Measurements from ENCODE around the gene PBX4. TPM values are rescaled to one million over a fixed set of nuclear protein-coding genes. Genes with fewer than 3 reads are reported as not detected.

Gene PBX4
- total and polyA plus RNA-seq, 4 donors, result 2.2 to 8.3 (median 6.8) TPM

- DNase-seq, result peak in 1 of 3 donors; percentile 30
- Histone ChIP-seq H3K4me3 (no peak overlapping the region), H3K27me3 (ENCODE audit: control insufficient read depth in 3 of 3, insufficient read depth in 3 of 3, low read length in 2 of 3) (no peaks in the 10 kb centered on the region), H3K9ac (ENCODE audit: insufficient read depth in 1 of 2, low read length in 2 of 2) (no peak overlapping the region), H3K27ac (ENCODE audit: low read depth in 1 of 2, low read length in 1 of 2) (no peak overlapping the region), H3K4me1 (ENCODE audit: control insufficient read depth in 5 of 5, insufficient read depth in 5 of 5, low read length in 5 of 5) (no peaks in the 10 kb centered on the region), H3K9me3 (ENCODE audit: control insufficient read depth in 4 of 4, insufficient read depth in 3 of 4, low read length in 3 of 4) (no peaks in the 10 kb centered on the region), H3K36me3 (ENCODE audit: control insufficient read depth in 4 of 4, insufficient read depth in 4 of 4, low read length in 4 of 4) (peaks cover 26 to 84% (median 45%) of the 10 kb centered on the region in 4 donors)
- no peak for TF ChIP-seq CTCF (IDR thresholded peaks at IDR 0.05; ENCODE audit: control extremely low read depth, extremely low read depth)
- no peak for ATAC-seq (ENCODE audit: insufficient read depth, low FRiP score)
- WGBS, 2 donors, result 40 to 70% methylated on average over 13 of the region's 13 CpGs
Observed at GRCh38 chr19:19651076-19651475, 32.6 kb upstream of the PBX4 start.

- WGBS, 2 donors, result 84 to 90% methylated on average over 9 of the region's 9 CpGs
- H3K9ac ChIP-seq (ENCODE audit: insufficient read depth in 1 of 2, low read length in 2 of 2), result no peak overlapping the region
- no peak for ATAC-seq (ENCODE audit: insufficient read depth, low FRiP score)
- no peak overlapping the region for H3K4me3 ChIP-seq
- H3K36me3 ChIP-seq (ENCODE audit: control insufficient read depth in 4 of 4, insufficient read depth in 4 of 4, low read length in 4 of 4), result peaks cover 28 to 84% (median 41%) of the 10 kb centered on the region in 4 donors
- TF ChIP-seq CTCF (IDR thresholded peaks at IDR 0.05; ENCODE audit: control extremely low read depth, extremely low read depth), result no peak
- no peak overlapping the region for H3K27ac ChIP-seq (ENCODE audit: low read depth in 1 of 2, low read length in 1 of 2)
- no peaks in the 10 kb centered on the region for H3K9me3 ChIP-seq (ENCODE audit: control insufficient read depth in 4 of 4, insufficient read depth in 3 of 4, low read length in 3 of 4)
- no peaks in the 10 kb centered on the region for H3K4me1 ChIP-seq (ENCODE audit: control insufficient read depth in 5 of 5, insufficient read depth in 5 of 5, low read length in 5 of 5)
- no peak for DNase-seq
- no peaks in the 10 kb centered on the region for H3K27me3 ChIP-seq (ENCODE audit: control insufficient read depth in 3 of 3, insufficient read depth in 3 of 3, low read length in 2 of 3)
Observed at GRCh38 chr19:19650331-19650730, 31.8 kb upstream of the PBX4 start.

GRCh38 chr19:19649580-19649995, 31.1 kb upstream of the PBX4 start:
- ATAC-seq (ENCODE audit: insufficient read depth, low FRiP score) (no peak), DNase-seq (no peak)
- H3K9me3 ChIP-seq (ENCODE audit: control insufficient read depth in 4 of 4, insufficient read depth in 3 of 4, low read length in 3 of 4), result no peaks in the 10 kb centered on the region
- WGBS, 2 donors, result 94 to 96% methylated on average over 21 to 22 of the region's 22 CpGs
- no peak overlapping the region for H3K9ac ChIP-seq (ENCODE audit: insufficient read depth in 1 of 2, low read length in 2 of 2)
- no peak overlapping the region for H3K4me3 ChIP-seq
- TF ChIP-seq CTCF (IDR thresholded peaks at IDR 0.05; ENCODE audit: control extremely low read depth, extremely low read depth), result no peak
- H3K27ac ChIP-seq (ENCODE audit: low read depth in 1 of 2, low read length in 1 of 2), result no peak overlapping the region
- H3K36me3 ChIP-seq (ENCODE audit: control insufficient read depth in 4 of 4, insufficient read depth in 4 of 4, low read length in 4 of 4), result peaks cover 32 to 81% (median 41%) of the 10 kb centered on the region in 4 donors
- H3K4me1 ChIP-seq (ENCODE audit: control insufficient read depth in 5 of 5, insufficient read depth in 5 of 5, low read length in 5 of 5), result no peaks in the 10 kb centered on the region
- H3K27me3 ChIP-seq (ENCODE audit: control insufficient read depth in 3 of 3, insufficient read depth in 3 of 3, low read length in 2 of 3), result no peaks in the 10 kb centered on the region

GRCh38 chr19:19649155-19649554, 30.7 kb upstream of the PBX4 start:
- ATAC-seq (ENCODE audit: insufficient read depth, low FRiP score) (no peak), DNase-seq (no peak)
- 90 to 96% methylated on average over 6 of the region's 6 CpGs for WGBS, 2 donors
- Histone ChIP-seq H3K9ac (ENCODE audit: insufficient read depth in 1 of 2, low read length in 2 of 2) (no peak overlapping the region), H3K27me3 (ENCODE audit: control insufficient read depth in 3 of 3, insufficient read depth in 3 of 3, low read length in 2 of 3) (no peaks in the 10 kb centered on the region), H3K9me3 (ENCODE audit: control insufficient read depth in 4 of 4, insufficient read depth in 3 of 4, low read length in 3 of 4) (no peaks in the 10 kb centered on the region), H3K4me1 (ENCODE audit: control insufficient read depth in 5 of 5, insufficient read depth in 5 of 5, low read length in 5 of 5) (peaks cover 0 to under 1% (median 0%) of the 10 kb centered on the region in 5 donors), H3K4me3 (no peak overlapping the region), H3K36me3 (ENCODE audit: control insufficient read depth in 4 of 4, insufficient read depth in 4 of 4, low read length in 4 of 4) (peaks cover 32 to 77% (median 39%) of the 10 kb centered on the region in 4 donors), H3K27ac (ENCODE audit: low read depth in 1 of 2, low read length in 1 of 2) (no peak overlapping the region)
- TF ChIP-seq CTCF (IDR thresholded peaks at IDR 0.05; ENCODE audit: control extremely low read depth, extremely low read depth), result no peak

All from lung (tissue), 12 donors.